OCI-LY7 (cell line): ENCODE data around the gene TEDC1. TPM values are rescaled to one million over a fixed set of nuclear protein-coding genes. Genes with fewer than 3 reads are reported as not detected.

Source experiments
- BruUV-seq: library from RNA; stranded (reverse); fragments of 400-500 nt; replicated peaks from 2 replicates; lab custom pipeline; 2021; lab: Mats Ljungman, UMichigan
- CTCF ChIA-PET: fragments of 300-600 bp; sonication (Branson Sonifier 250); formaldehyde crosslinking; loops from one replicate; lab custom pipeline; 2022; ENCODE audit warnings: antibody characterized with exemption; ENCODE audit not compliant: unreplicated experiment; lab: Charles Lee
- POLR2A ChIA-PET: fragments of 300-600 bp; sonication (Branson Sonifier 250); formaldehyde crosslinking; loops from one replicate; lab custom pipeline; 2022; ENCODE audit warnings: antibody characterized with exemption; lab: Charles Lee
- DNase-seq: peaks from one replicate; pipeline ENCODE4 v3.0.0-alpha.2; 2015; ENCODE audit warnings: low spot score
- H2AFZ ChIP-seq: fragments of 200-600 bp; sonication (generic), shearing (Covaris generic); 2 replicates; pipeline ENCODE4 v1.6.1; 2014; ENCODE audit warnings: mild to moderate bottlenecking, antibody characterized with exemption, low read length, moderate library complexity
- H3K27ac ChIP-seq: fragments of 200-600 bp; sonication (generic); 2 replicates; pipeline ENCODE4 v1.5.1; 2014; ENCODE audit warnings: mixed run types, low read depth, mild to moderate bottlenecking, moderate library complexity, low read length, inconsistent platforms; ENCODE audit not compliant: poor library complexity, severe bottlenecking
- H3K36me3 ChIP-seq: fragments of 200-600 bp; sonication (generic); 2 replicates; pipeline ENCODE4 v1.6.1; 2014; ENCODE audit warnings: mild to moderate bottlenecking, antibody characterized with exemption, low read length, moderate library complexity, mixed read lengths; ENCODE audit not compliant: insufficient read depth
- H3K4me1 ChIP-seq: fragments of 200-600 bp; sonication (generic); 2 replicates; pipeline ENCODE4 v1.5.1; 2014; ENCODE audit warnings: mild to moderate bottlenecking, low read length; ENCODE audit not compliant: insufficient read depth, poor library complexity, severe bottlenecking
- H3K4me2 ChIP-seq: fragments of 200-600 bp; sonication (generic); 2 replicates; pipeline ENCODE4 v1.6.1; 2014; ENCODE audit warnings: mild to moderate bottlenecking, low read length
- H3K4me3 ChIP-seq: fragments of 200-600 bp; sonication (generic); 2 replicates; pipeline ENCODE4 v1.5.1; 2014; ENCODE audit warnings: mild to moderate bottlenecking, low read depth, low read length; ENCODE audit not compliant: poor library complexity, severe bottlenecking
- H3K79me2 ChIP-seq: fragments of 200-600 bp; sonication (generic); 2 replicates; pipeline ENCODE4 v1.6.1; 2016; ENCODE audit warnings: low read depth, mild to moderate bottlenecking, low read length, moderate library complexity, mixed read lengths; ENCODE audit not compliant: insufficient read depth
- H3K9me2 ChIP-seq: fragments of 200-600 bp; sonication (generic); 2 replicates; pipeline ENCODE4 v1.6.1; 2016; ENCODE audit warnings: mild to moderate bottlenecking, low read length, mixed read lengths; ENCODE audit not compliant: insufficient read depth
- H3K9me3 ChIP-seq: fragments of 200-600 bp; sonication (generic); 2 replicates; pipeline ENCODE4 v1.6.1; 2014; ENCODE audit warnings: mild to moderate bottlenecking, mixed run types, low read length, mixed read lengths
- H4K20me1 ChIP-seq: fragments of 200-600 bp; sonication (generic); 2 replicates; pipeline ENCODE4 v1.6.1; 2014; ENCODE audit warnings: mild to moderate bottlenecking, antibody characterized with exemption, low read length, moderate library complexity, mixed read lengths; ENCODE audit not compliant: insufficient read depth
- EZH2phosphoT487 ChIP-seq: fragments of 200-600 bp; sonication (generic); IDR thresholded peaks from 2 replicates; pipeline ENCODE4 v1.6.1; 2018; ENCODE audit warnings: low read depth, borderline replicate concordance, mild to moderate bottlenecking, mixed run types, antibody characterized with exemption, low read length, moderate library complexity, mixed read lengths
- intact Hi-C: fragments of 100-400 bp; cut with micrococcal nuclease; formaldehyde crosslinking; loops from one replicate; pipeline ENCODE4 v1.10.0; 2022; ENCODE audit not compliant: unreplicated experiment
- total RNA-seq, 2 experiments: library from RNA; depleted of rRNA in 1 of 2; stranded (reverse); fragments of >200 nt in 1 of 2; shearing (Covaris generic) in 1 of 2; gene quantifications; 2 replicates each; pipeline ENCODE4 v1.2.3, GENCODE V29; 2014 to 2022
- TF ChIP-seq, protein P1 (sequence below): fragments of 200-600 bp; sonication (generic); conservative IDR thresholded peaks from 2 replicates; pipeline ENCODE4 v1.5.1; 2014; ENCODE audit warnings: mild to moderate bottlenecking, antibody characterized with exemption, low read length, moderate library complexity, mixed read lengths

The TEDC1 gene
- total RNA-seq, 2 experiments from 2014 or later, result 53.2 to 55.8 TPM

DNA sequence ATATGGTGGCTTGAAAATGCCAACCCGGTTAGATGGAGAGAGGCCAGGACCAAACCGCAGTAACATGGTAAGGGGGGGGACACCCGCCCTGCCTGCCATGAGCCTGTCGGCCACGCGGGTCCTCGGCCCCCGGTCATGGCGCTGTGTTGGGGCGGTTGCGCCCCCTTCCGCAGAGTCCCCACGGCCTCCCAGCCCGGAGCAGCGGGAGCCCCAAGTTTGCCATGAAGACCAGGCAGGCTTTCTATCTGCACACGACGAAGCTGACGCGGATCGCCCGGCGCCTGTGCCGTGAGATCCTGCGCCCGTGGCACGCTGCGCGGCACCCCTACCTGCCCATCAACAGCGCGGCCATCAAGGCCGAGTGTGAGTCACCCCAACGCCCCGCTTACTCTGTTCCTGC is 26.5 kb upstream of the TEDC1 start:
- no peaks in the 10 kb centered on the region for H3K9me2 ChIP-seq
- no TSS peak for BruUV-seq
- no peak for TF ChIP-seq EZH2phosphoT487
- TF ChIP-seq, protein P1, sequence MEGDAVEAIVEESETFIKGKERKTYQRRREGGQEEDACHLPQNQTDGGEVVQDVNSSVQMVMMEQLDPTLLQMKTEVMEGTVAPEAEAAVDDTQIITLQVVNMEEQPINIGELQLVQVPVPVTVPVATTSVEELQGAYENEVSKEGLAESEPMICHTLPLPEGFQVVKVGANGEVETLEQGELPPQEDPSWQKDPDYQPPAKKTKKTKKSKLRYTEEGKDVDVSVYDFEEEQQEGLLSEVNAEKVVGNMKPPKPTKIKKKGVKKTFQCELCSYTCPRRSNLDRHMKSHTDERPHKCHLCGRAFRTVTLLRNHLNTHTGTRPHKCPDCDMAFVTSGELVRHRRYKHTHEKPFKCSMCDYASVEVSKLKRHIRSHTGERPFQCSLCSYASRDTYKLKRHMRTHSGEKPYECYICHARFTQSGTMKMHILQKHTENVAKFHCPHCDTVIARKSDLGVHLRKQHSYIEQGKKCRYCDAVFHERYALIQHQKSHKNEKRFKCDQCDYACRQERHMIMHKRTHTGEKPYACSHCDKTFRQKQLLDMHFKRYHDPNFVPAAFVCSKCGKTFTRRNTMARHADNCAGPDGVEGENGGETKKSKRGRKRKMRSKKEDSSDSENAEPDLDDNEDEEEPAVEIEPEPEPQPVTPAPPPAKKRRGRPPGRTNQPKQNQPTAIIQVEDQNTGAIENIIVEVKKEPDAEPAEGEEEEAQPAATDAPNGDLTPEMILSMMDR, result no peak
- H3K4me3 ChIP-seq, result no peak overlapping the region
- ChIA-PET POLR2A (no interaction called here), CTCF (no interaction called here)
- H3K4me1 ChIP-seq, result no peaks in the 10 kb centered on the region
- no peak for DNase-seq
- H3K79me2 ChIP-seq, result no peaks in the 10 kb centered on the region
- peaks cover 68% of the 10 kb centered on the region for H3K36me3 ChIP-seq
- H3K4me2 ChIP-seq, result no peak overlapping the region
- intact Hi-C loops, result no loop called here
- no peaks in the 10 kb centered on the region for H3K9me3 ChIP-seq
- no peak overlapping the region for H2AFZ ChIP-seq
- H4K20me1 ChIP-seq, result no peaks in the 10 kb centered on the region
- H3K27ac ChIP-seq, result no peak overlapping the region

DNA sequence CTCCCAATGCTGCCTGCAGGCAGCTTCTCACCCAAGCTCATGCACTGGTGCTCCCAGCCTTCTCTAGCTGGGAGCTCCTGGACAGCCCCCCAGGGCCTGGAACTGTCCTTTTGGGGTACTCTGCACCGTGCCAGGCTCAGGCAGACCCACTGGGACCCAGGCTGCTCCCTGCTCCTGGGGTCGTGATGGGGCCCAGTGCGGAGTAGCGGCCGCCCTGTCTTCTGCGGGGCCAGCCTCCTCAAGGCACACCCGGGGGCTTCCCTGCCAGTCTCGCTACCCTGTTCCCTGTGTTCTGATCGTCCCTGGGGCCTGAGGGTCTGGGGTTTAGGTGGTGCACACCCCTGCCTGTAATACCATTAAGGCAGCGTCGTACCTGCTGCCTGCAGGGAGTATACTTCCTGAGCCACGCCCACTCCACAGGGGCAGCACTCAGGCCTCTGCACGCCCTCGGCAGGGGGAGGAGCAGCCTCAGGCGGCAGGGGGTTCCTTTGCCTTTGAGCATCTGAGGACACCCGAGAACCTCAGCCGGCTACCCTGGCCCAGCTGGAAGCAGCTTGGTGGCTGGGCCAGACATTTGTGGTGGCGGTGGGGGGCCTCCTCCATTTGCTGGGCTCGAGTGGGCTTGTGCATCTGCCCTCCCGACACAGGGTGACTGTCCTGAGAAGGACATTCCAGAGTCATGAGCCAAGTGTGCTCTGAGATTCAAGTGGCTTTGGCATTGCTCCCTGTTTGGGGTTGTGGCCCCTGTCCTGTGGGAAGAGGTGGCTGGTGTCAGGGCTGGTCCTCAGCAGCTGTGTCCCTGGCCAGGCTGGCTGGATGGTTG is 25.6 kb upstream of the TEDC1 start:
- Histone ChIP-seq H2AFZ (no peak overlapping the region), H3K4me1 (no peaks in the 10 kb centered on the region), H3K9me3 (no peaks in the 10 kb centered on the region), H3K4me3 (no peak overlapping the region), H4K20me1 (no peaks in the 10 kb centered on the region), H3K27ac (no peak overlapping the region), H3K9me2 (no peaks in the 10 kb centered on the region), H3K4me2 (no peak overlapping the region), H3K36me3 (peaks cover 70% of the 10 kb centered on the region), H3K79me2 (no peaks in the 10 kb centered on the region)
- CTCF ChIA-PET, result no interaction called here
- TF ChIP-seq, protein P1, result no peak
- TF ChIP-seq EZH2phosphoT487, result no peak
- intact Hi-C loops, result no loop called here
- no TSS peak for BruUV-seq
- DNase-seq, result no peak
- POLR2A ChIA-PET, result no interaction called here
